ENCODE results near the gene RPTOR. TPM values are rescaled to one million over a fixed set of nuclear protein-coding genes. Genes with fewer than 3 reads are reported as not detected.

RPTOR gene
- polyA plus RNA-seq, 1 of the 3 experiments (the other 2 are of a cell fraction): 14.9 TPM

DNA sequence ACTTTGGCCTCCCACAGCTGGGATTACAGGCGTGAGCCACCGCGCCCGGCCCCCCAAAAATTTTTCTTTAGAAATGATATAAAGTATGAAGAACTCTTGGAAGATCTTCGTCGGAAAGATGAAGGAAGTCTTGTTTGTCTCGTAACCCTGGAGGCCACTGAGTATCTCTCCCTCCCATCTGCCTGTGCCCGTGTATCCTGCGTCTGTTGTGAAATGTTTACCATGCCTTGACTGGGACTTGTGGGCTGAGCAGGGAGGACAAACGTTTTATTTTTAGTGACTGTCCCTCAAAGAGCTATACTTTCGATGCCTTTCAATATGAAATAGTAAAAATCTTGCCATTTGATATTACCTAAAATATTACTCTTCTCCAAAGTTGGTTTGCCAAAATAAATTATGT is 121.2 kb downstream of the RPTOR start:
- Histone ChIP-seq H3K36me3 (replicated peaks in 1 of 2; ENCODE audit: control insufficient read depth in 1 of 2, insufficient read depth in 2 of 2, low read length in 1 of 2) (no peaks in the 10 kb centered on the region), H3K9me3 (no peaks in the 10 kb centered on the region), H3K9me2 (no peaks in the 10 kb centered on the region), H2AFZ (ENCODE audit: low read depth) (no peak overlapping the region), H3F3A (replicated peaks; ENCODE audit: insufficient read depth) (no peaks in the 10 kb centered on the region), H3K79me2 (ENCODE audit: insufficient read depth) (peaks cover 32% of the 10 kb centered on the region), H3K4me1 (ENCODE audit: control insufficient read depth in 1 of 2, insufficient read depth in 2 of 2, low read depth in 1 of 2, low read length in 1 of 2) (peaks cover 0 to 17% of the 10 kb centered on the region in 2 experiments; a peak in 1 of 4 replicates), H3K27ac (ENCODE audit: low read depth in 2 of 2, low read length in 1 of 2) (no peak overlapping the region), H3K4me3 (ENCODE audit: low read depth in 2 of 2, low read length in 1 of 2) (no peak overlapping the region), H4K20me1 (ENCODE audit: insufficient read depth) (peaks cover 16% of the 10 kb centered on the region), H3K4me2 (no peak overlapping the region), H3K27me3 (ENCODE audit: insufficient read depth) (no peaks in the 10 kb centered on the region), H3K9ac (no peak overlapping the region)
- 89% methylated on average over 11 of the region's 11 CpGs for WGBS (ENCODE audit: low lambda C conversion rate)
- DNase-seq: no peak
- CTCF ChIA-PET: interaction anchor here (2.6 kb wide), 1 partner anchor 16 kb away, joined by 7 read pairs; no protein-coding TSS in a partner anchor
- TF ChIP-seq NRF1 (IDR thresholded peaks at IDR 0.05; ENCODE audit: low read depth, low read length) (no peak), SIN3A (IDR thresholded peaks at IDR 0.05; ENCODE audit: borderline replicate concordance, low read depth, low read length) (no peak), RAD21 (IDR thresholded peaks at IDR 0.05; ENCODE audit: low read length) (no peak), GATA2 (CRISPR knock-in tag; IDR thresholded peaks at IDR 0.05) (no peak), FOXM1 (IDR thresholded peaks at IDR 0.05; ENCODE audit: low read depth) (no peak), RFX5 (IDR thresholded peaks at IDR 0.05; ENCODE audit: low read length) (no peak), JUND (IDR thresholded peaks at IDR 0.05) (no peak), REST (IDR thresholded peaks at IDR 0.05; ENCODE audit: low read depth, low read length) (no peak), POLR2AphosphoS5 (IDR thresholded peaks at IDR 0.05; ENCODE audit: low read depth, low read length) (no peak)
- TF ChIP-seq, protein P1, sequence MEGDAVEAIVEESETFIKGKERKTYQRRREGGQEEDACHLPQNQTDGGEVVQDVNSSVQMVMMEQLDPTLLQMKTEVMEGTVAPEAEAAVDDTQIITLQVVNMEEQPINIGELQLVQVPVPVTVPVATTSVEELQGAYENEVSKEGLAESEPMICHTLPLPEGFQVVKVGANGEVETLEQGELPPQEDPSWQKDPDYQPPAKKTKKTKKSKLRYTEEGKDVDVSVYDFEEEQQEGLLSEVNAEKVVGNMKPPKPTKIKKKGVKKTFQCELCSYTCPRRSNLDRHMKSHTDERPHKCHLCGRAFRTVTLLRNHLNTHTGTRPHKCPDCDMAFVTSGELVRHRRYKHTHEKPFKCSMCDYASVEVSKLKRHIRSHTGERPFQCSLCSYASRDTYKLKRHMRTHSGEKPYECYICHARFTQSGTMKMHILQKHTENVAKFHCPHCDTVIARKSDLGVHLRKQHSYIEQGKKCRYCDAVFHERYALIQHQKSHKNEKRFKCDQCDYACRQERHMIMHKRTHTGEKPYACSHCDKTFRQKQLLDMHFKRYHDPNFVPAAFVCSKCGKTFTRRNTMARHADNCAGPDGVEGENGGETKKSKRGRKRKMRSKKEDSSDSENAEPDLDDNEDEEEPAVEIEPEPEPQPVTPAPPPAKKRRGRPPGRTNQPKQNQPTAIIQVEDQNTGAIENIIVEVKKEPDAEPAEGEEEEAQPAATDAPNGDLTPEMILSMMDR (IDR thresholded peaks at IDR 0.05): no peak
- TF ChIP-seq, protein P2, sequence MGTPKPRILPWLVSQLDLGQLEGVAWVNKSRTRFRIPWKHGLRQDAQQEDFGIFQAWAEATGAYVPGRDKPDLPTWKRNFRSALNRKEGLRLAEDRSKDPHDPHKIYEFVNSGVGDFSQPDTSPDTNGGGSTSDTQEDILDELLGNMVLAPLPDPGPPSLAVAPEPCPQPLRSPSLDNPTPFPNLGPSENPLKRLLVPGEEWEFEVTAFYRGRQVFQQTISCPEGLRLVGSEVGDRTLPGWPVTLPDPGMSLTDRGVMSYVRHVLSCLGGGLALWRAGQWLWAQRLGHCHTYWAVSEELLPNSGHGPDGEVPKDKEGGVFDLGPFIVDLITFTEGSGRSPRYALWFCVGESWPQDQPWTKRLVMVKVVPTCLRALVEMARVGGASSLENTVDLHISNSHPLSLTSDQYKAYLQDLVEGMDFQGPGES (IDR thresholded peaks at IDR 0.05; ENCODE audit: low read depth, low read length): no peak
- TF ChIP-seq, protein P3, sequence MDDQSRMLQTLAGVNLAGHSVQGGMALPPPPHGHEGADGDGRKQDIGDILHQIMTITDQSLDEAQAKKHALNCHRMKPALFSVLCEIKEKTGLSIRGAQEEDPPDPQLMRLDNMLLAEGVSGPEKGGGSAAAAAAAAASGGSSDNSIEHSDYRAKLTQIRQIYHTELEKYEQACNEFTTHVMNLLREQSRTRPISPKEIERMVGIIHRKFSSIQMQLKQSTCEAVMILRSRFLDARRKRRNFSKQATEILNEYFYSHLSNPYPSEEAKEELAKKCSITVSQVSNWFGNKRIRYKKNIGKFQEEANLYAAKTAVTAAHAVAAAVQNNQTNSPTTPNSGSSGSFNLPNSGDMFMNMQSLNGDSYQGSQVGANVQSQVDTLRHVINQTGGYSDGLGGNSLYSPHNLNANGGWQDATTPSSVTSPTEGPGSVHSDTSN (IDR thresholded peaks at IDR 0.05): no peak
- POLR2A ChIA-PET: no interaction called here
